DND-41 (cell line): Measurements from ENCODE around the gene DERL2.

Experiments
- ATAC-seq: fragments of 200-7000 bp; cut with Tn5 transposase; 3 replicates; pipeline ENCODE4 v1.9.1; 2021; ENCODE audit warnings: low read depth; ENCODE audit not compliant: insufficient read depth
- DNase-seq: peaks from one replicate; pipeline ENCODE4 v3.0.0-alpha.2; 2020
- H2AFZ ChIP-seq: 2 replicates; pipeline ENCODE4 v1.6.0; 2012; ENCODE audit warnings: low read depth, low read length
- H3K27ac ChIP-seq: 2 replicates; pipeline ENCODE4 v1.5.1; 2012; ENCODE audit warnings: low read length, inconsistent platforms
- H3K27me3 ChIP-seq: fragments of 200-600 bp; sonication (generic); 2 replicates; pipeline ENCODE4 v1.6.0; 2012; ENCODE audit warnings: low read length, mild to moderate bottlenecking, inconsistent platforms; ENCODE audit not compliant: insufficient read depth, poor library complexity
- H3K36me3 ChIP-seq: 2 replicates; pipeline ENCODE4 v1.5.1; 2012; ENCODE audit warnings: low read length, inconsistent platforms; ENCODE audit not compliant: insufficient read depth
- H3K4me1 ChIP-seq: 2 replicates; pipeline ENCODE4 v1.5.1; 2012; ENCODE audit warnings: mild to moderate bottlenecking, low read length; ENCODE audit not compliant: insufficient read depth
- H3K4me2 ChIP-seq: 2 replicates; pipeline ENCODE4 v1.6.0; 2012; ENCODE audit warnings: mild to moderate bottlenecking, moderate library complexity, low read length, inconsistent platforms; ENCODE audit not compliant: insufficient read depth
- H3K4me3 ChIP-seq, 2 experiments: fragments of 200-600 bp in 1 of 2; shearing (Covaris generic) in 1 of 2; 2 replicates each; pipeline ENCODE4 v1.5.1; 2012 to 2016; ENCODE audit warnings: inconsistent platforms in 2 of 2, low read length in 2 of 2, mild to moderate bottlenecking in 2 of 2, low read depth in 1 of 2, moderate library complexity in 1 of 2
- H3K79me2 ChIP-seq: 2 replicates; pipeline ENCODE4 v1.6.0; 2012; ENCODE audit warnings: low read length, inconsistent platforms; ENCODE audit not compliant: insufficient read depth
- H3K9ac ChIP-seq: 2 replicates; pipeline ENCODE4 v1.6.0; 2012; ENCODE audit warnings: low read depth, mild to moderate bottlenecking, inconsistent platforms, low read length, moderate library complexity
- H3K9me3 ChIP-seq: 2 replicates; pipeline ENCODE4 v1.5.1; 2012; ENCODE audit warnings: low read length, moderate library complexity, mild to moderate bottlenecking, inconsistent platforms; ENCODE audit not compliant: insufficient read depth, severe bottlenecking
- H4K20me1 ChIP-seq: 2 replicates; pipeline ENCODE4 v1.6.0; 2012; ENCODE audit warnings: low read length; ENCODE audit not compliant: insufficient read depth
- CTCF ChIP-seq: IDR thresholded peaks from 2 replicates; pipeline ENCODE4 v1.5.1; 2012; ENCODE audit warnings: borderline replicate concordance, low read length, moderate library complexity, mild to moderate bottlenecking; ENCODE audit not compliant: poor library complexity, severe bottlenecking; ENCODE audit errors: extremely low read depth
- EZH2 ChIP-seq: IDR thresholded peaks from 3 replicates; pipeline ENCODE4 v1.6.1; 2012; ENCODE audit warnings: borderline replicate concordance, low read depth, mild to moderate bottlenecking, moderate library complexity, low read length, inconsistent platforms; ENCODE audit not compliant: severe bottlenecking

DERL2 gene

GRCh38 chr17:5532581-5532980, 46.6 kb upstream of the DERL2 start:
- ATAC-seq (no peak), DNase-seq (no peak)
- Histone ChIP-seq H3K27me3 (no peaks in the 10 kb centered on the region), H3K79me2 (no peaks in the 10 kb centered on the region), H3K9ac (no peak overlapping the region), H3K36me3 (peaks cover 16% of the 10 kb centered on the region), H3K4me2 (no peak overlapping the region), H3K4me3 (no peak overlapping the region), H3K27ac (no peak overlapping the region), H2AFZ (no peak overlapping the region), H4K20me1 (peaks cover 4% of the 10 kb centered on the region; the same call in 1 of the 2 replicates), H3K4me1 (no peaks in the 10 kb centered on the region), H3K9me3 (no peaks in the 10 kb centered on the region)
- TF ChIP-seq EZH2 (no peak), CTCF (no peak)

- no peak for ATAC-seq
These were observed 45.1 kb upstream of the DERL2 start for GRCh38 chr17:5531085-5531418.

GRCh38 chr17:5530265-5531084, 44.5 kb upstream of the DERL2 start:
- no peak overlapping the region for H3K4me2 ChIP-seq
- no peaks in the 10 kb centered on the region for H3K9me3 ChIP-seq
- H3K4me1 ChIP-seq: no peaks in the 10 kb centered on the region
- no peak overlapping the region for H3K9ac ChIP-seq
- no peak overlapping the region for H3K27ac ChIP-seq
- H3K27me3 ChIP-seq: no peaks in the 10 kb centered on the region
- no peak for DNase-seq
- no peak for ATAC-seq
- TF ChIP-seq EZH2 (no peak), CTCF (no peak)
- no peak overlapping the region for H3K4me3 ChIP-seq
- peaks cover 8% of the 10 kb centered on the region for H3K36me3 ChIP-seq
- H2AFZ ChIP-seq: no peak overlapping the region
- H3K79me2 ChIP-seq: no peaks in the 10 kb centered on the region
- H4K20me1 ChIP-seq: no peaks in the 10 kb centered on the region

More at GRCh38 chr17:5531085-5531418, 45.1 kb upstream of the DERL2 start:
- Histone ChIP-seq H3K9me3 (no peaks in the 10 kb centered on the region), H3K4me2 (no peak overlapping the region), H3K4me1 (no peaks in the 10 kb centered on the region), H3K27ac (no peak overlapping the region), H3K9ac (no peak overlapping the region), H2AFZ (no peak overlapping the region), H3K79me2 (no peaks in the 10 kb centered on the region), H3K4me3 (no peak overlapping the region), H3K27me3 (no peaks in the 10 kb centered on the region), H3K36me3 (peaks cover 11% of the 10 kb centered on the region), H4K20me1 (no peaks in the 10 kb centered on the region)
- no peak for DNase-seq
- TF ChIP-seq EZH2 (no peak), CTCF (no peak)
